DMS79 (cell line): Measurements from ENCODE around the gene ADAM33.

Experiments used
- DNase-seq: peaks from one replicate; lab custom pipeline; 2025; lab: John Stamatoyannopoulos, UW

Gene ADAM33, protein sequence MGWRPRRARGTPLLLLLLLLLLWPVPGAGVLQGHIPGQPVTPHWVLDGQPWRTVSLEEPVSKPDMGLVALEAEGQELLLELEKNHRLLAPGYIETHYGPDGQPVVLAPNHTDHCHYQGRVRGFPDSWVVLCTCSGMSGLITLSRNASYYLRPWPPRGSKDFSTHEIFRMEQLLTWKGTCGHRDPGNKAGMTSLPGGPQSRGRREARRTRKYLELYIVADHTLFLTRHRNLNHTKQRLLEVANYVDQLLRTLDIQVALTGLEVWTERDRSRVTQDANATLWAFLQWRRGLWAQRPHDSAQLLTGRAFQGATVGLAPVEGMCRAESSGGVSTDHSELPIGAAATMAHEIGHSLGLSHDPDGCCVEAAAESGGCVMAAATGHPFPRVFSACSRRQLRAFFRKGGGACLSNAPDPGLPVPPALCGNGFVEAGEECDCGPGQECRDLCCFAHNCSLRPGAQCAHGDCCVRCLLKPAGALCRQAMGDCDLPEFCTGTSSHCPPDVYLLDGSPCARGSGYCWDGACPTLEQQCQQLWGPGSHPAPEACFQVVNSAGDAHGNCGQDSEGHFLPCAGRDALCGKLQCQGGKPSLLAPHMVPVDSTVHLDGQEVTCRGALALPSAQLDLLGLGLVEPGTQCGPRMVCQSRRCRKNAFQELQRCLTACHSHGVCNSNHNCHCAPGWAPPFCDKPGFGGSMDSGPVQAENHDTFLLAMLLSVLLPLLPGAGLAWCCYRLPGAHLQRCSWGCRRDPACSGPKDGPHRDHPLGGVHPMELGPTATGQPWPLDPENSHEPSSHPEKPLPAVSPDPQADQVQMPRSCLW

GRCh38 chr20:3681931-3682781, at the start of gene ADAM33:
Gene ADAM33, minus strand, starts transcription at chr20:3682010. Its CDS starts 6 bp downstream, at chr20:3682004.
- no peak for DNase-seq

DNA sequence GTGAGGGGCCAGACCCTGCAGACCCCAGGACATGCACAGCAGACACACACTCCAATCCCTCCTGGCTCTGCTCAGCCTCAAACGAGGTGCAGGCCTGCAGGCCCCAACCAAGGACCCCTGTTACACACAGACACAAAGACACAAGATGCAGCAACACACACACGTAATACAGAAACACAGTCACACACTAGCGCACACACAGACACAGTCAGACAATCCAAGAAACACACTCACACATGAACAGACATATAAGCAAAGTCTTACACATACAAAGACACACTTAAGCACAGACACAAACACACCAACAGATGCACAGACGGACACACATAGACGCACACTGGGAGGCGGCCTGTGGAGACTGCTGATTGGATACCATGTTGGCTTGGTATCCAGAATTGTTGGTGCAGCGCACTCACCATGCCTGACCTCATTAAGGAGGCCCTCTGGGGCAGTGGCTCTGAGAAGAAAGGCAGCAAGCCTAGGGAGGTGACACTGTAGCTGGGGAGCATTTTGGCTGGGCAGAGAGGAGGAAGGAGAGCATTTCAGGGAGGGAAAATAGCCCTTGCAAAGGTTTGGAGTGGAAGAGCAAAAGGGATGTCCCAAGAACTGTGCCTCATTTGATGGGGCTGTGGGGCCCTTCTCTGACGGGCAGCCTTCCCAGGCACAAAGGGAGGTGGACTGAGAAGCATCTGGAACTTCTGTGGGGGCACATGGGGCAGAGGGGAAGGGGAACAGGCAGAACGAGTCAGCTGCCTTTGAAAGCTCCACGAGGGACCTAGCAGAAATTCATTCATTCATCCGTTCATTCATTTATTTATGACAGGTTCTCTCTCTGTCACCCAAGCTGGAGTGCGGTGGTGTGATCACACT, 49.2 kb upstream of the ADAM33 start:
- no peak for DNase-seq

- no peak for DNase-seq
Measured at GRCh38 chr20:3729811-3730540, 48.2 kb upstream of the ADAM33 start.

- DNase-seq: no peak
Measured at GRCh38 chr20:3729378-3729777, 47.6 kb upstream of the ADAM33 start.

DNA sequence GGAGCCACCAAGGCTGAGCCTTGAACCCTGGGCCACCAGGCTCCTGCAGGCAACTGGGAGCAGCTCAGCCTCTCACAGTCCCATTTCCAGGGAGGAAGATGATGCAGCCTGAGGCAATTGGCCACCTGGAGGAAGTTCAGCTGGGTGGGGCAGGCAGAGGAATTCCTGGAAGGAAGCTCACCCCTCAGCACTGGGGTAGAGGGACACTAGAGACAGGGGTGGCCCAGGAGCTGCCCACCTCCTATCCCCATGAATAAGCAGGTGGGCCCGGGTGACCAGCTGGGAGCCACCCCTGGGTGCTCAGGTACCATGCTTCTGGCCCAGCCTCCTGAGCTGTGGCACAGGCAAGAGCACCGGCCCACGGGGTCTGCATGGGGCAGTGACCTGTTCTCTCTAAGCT, 47.1 kb upstream of the ADAM33 start:
- no peak for DNase-seq

DNA sequence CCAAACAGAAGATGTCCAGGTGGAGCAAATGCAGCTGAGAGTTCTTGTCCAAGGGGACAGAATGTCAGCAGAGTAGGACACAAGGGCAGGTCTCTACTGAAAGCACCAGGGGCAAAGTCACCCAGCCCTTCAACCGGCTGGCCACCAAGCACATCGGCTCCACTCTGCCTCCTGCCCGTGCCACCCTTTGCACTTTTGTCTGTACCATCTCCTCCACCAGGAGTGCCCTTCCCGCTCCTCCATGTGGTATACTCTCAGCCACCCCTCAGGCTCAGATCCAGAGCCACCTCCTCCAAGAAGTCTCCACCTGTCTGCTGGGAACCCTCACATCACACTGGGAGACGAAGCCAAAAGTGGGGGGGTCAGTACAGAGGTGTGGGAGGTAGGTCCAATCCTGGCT, 46.5 kb upstream of the ADAM33 start:
- no peak for DNase-seq

DNA sequence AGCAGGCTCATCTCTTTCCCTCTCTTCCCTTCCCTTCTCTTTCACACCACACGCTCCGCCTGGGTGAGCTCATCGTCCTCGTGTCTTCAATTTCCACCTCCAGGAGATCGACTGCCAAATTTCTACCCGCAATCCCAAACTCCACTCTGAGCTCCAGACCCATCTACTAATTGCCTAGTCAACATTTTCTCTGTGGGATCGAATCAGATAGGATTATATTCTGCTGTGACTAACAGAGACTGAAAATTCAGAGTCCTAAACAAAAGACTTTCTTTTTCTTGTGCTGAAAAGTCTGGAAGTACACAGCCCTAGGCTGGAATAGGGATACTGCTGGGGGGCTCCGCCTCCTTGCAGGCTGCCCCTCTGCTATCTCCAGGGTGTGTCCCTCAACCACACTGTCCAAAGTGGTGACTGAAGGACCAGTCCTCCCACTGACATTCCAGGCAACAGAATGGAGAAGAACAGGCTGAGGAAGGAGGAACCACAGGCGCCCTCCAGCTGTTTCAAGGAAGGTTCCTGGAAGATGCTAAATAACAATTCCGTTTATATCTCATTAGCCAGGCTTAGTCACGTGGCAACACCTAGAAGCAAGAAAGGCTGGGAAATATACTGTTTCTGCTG, 45.7 kb upstream of the ADAM33 start:
- no peak for DNase-seq

- DNase-seq: no peak
Measured at GRCh38 chr20:3724356-3724755, 42.5 kb upstream of the ADAM33 start.

DNA sequence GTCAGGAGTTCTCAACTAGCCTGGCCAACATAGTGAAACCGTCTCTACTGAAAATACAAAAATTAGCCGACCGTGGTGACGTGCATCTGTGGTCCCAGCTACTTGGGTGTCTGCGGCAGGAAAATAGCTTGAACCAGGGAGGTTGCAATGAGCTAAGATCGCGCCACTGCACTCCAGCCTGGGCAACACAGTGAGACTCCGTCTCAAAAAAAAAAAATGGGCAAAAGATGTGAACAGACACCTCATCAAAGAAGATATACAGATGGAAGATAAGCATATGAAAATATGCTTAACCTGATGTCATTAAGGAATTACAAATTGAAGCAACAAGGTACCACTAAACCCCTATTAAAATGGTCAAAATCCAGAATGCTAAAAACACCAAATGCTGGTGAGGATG, 41.5 kb upstream of the ADAM33 start:
- no peak for DNase-seq

- DNase-seq: no peak
Measured at GRCh38 chr20:3721912-3722311, 40.1 kb upstream of the ADAM33 start.

GRCh38 chr20:3720626-3721025, 38.8 kb upstream of the ADAM33 start:
- DNase-seq: no peak

GRCh38 chr20:3720068-3720467, 38.3 kb upstream of the ADAM33 start:
- DNase-seq: no peak

- DNase-seq: no peak
Measured at GRCh38 chr20:3719046-3719445, 37.2 kb upstream of the ADAM33 start.

- DNase-seq: no peak
Measured at GRCh38 chr20:3716195-3716834, 34.5 kb upstream of the ADAM33 start.

- DNase-seq: no peak
Measured at GRCh38 chr20:3714092-3714491, 32.3 kb upstream of the ADAM33 start.

GRCh38 chr20:3712279-3712873, 30.6 kb upstream of the ADAM33 start, which contains the start of gene SIGLEC1:
Gene SIGLEC1, minus strand, starts transcription at chr20:3712600. Its CDS starts 5,472 bp downstream, at chr20:3707128.
- no peak for DNase-seq

GRCh38 chr20:3711484-3711941, 29.7 kb upstream of the ADAM33 start:
- DNase-seq: no peak

GRCh38 chr20:3710703-3711483, 29.1 kb upstream of the ADAM33 start:
- DNase-seq: peak; percentile 7
